Measurements from ENCODE around the gene TUBA1C.

- TF ChIP-seq CTCF (conservative IDR thresholded peaks at IDR 0.05; ENCODE audit: low read depth, low read length) (no peak), EZH2phosphoT487 (IDR thresholded peaks at IDR 0.05; ENCODE audit: borderline replicate concordance, low read length) (no peak)
Observed at GRCh38 chr12:49251357-49251756, 13.5 kb upstream of the TUBA1C start.
